Thoracic aorta endothelial cell (primary cell): ENCODE data around the gene RNF217. TPM values are rescaled to one million over a fixed set of nuclear protein-coding genes. Genes with fewer than 3 reads are reported as not detected.

Experiments
- total RNA-seq: library from RNA; depleted of rRNA; stranded (reverse); fragments of >200 nt; gene quantifications from 2 replicates; pipeline ENCODE4 v1.2.3, GENCODE V29; 2012

The RNF217 gene, protein sequence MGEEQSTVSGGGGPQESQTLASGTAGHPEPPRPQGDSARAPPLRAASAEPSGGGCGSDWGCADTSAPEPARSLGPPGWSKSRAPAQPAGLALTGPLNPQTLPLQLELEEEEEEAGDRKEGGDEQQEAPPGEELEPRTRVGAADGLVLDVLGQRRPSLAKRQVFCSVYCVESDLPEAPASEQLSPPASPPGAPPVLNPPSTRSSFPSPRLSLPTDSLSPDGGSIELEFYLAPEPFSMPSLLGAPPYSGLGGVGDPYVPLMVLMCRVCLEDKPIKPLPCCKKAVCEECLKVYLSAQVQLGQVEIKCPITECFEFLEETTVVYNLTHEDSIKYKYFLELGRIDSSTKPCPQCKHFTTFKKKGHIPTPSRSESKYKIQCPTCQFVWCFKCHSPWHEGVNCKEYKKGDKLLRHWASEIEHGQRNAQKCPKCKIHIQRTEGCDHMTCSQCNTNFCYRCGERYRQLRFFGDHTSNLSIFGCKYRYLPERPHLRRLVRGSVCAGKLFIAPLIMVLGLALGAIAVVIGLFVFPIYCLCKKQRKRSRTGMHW
- total RNA-seq, result 29.0 and 36.6 TPM in 2 replicates

DNA sequence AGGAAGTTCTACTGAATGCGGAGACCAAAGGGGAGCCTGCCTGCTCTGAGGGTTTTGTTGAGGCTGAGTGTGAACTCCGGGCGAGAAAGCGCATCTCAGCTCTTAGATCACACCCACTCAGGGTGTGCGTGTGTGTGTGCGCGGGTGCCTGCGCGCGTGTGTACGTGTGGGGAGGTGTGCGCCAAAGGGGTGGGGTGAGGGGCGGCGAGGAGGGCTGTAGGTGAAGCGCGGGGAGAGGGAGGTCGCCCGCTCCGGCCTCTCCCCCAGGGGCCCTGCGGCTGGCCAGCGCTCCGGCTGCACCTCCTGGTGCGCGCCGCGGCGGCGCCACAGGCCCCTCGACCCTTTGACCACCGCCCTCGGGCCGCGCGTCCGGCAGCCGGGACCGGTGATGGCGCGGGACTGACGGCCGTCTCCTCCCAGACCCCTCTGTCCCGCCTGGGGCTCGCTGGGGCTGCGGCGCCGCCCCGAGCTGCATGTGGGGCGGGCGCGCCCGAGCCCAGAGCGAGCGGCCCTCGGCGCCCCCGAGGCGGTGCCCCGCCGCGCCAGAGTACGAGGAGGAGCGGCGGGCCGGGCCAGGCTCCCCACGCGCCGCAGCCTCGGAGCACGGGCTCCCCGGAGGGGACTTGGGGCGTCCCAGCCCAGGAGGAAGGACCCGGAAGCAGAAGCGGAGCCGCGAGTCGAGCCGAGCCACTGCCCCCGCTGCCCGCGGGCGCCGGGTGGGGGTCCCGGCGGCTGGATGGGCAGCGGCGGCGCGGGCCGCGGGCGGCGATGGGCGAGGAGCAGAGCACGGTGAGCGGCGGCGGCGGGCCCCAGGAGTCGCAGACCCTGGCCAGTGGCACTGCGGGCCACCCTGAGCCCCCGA is at the start of gene RNF217:
Gene RNF217 (plus strand): TSS at position 661 of the 862 bp plus-strand sequence. CDS start 108 bp downstream, at position 769.

Other genes with a start within 250 kb of the RNF217 start
- 4.3 and 4.7 TPM in 2 replicates for gene TPD52L1, start 191.3 kb downstream of the RNF217 start, total RNA-seq